CD4-positive, alpha-beta T cell (primary cell): ENCODE measurements around the gene SLC44A5. TPM values are rescaled to one million over a fixed set of nuclear protein-coding genes. Genes with fewer than 3 reads are reported as not detected.

Experiments used
- ATAC-seq: fragments of 200-7000 bp; cut with Tn5 transposase; one replicate; pipeline ENCODE4 v1.10.0; 2022; ENCODE audit warnings: mild to moderate bottlenecking; ENCODE audit not compliant: poor library complexity
- CTCF ChIA-PET: fragments of 350-600 bp; sonication (Branson Sonifier 250); formaldehyde crosslinking; loops from one replicate; lab custom pipeline; 2021; ENCODE audit warnings: antibody characterized with exemption, inconsistent platforms; lab: Charles Lee
- POLR2A ChIA-PET: fragments of 350-600 bp; sonication (Branson Sonifier 250); formaldehyde crosslinking; loops from one replicate; lab custom pipeline; 2021; ENCODE audit warnings: antibody characterized with exemption, inconsistent platforms; lab: Charles Lee
- DNase-seq, 14 experiments: peaks; one replicate each; pipeline ENCODE4 v3.0.0-alpha.2; 2013 to 2020; ENCODE audit warnings: mixed read lengths in 2 of 14
- H3K27ac ChIP-seq, 2 donors: one replicate each; pipeline versions ENCODE4 v1.5.1 to v1.7.0; 2013; ENCODE audit warnings: low read length in 2 of 2, low read depth in 1 of 2, mild to moderate bottlenecking in 1 of 2
- H3K27me3 ChIP-seq, 2 experiments: 1 replicate in 1 of 2; 2 replicates in 1 of 2; pipeline versions ENCODE4 v1.6.1 to v1.7.0; 2013; ENCODE audit warnings: low read length in 2 of 2, control low read depth in 1 of 2, mild to moderate bottlenecking in 1 of 2, moderate library complexity in 1 of 2; ENCODE audit not compliant: insufficient read depth in 2 of 2, control insufficient read depth in 1 of 2
- H3K36me3 ChIP-seq: one replicate; pipeline ENCODE4 v1.6.1; 2013; ENCODE audit warnings: low read length, control low read depth; ENCODE audit not compliant: insufficient read depth
- H3K4me1 ChIP-seq: one replicate; pipeline ENCODE4 v1.6.1; 2013; ENCODE audit warnings: low read length, control low read depth; ENCODE audit not compliant: insufficient read depth
- H3K4me3 ChIP-seq: one replicate; pipeline ENCODE4 v1.5.1; 2013; ENCODE audit warnings: mild to moderate bottlenecking, low read length, moderate library complexity
- H3K9me3 ChIP-seq, 2 experiments: 1 replicate in 1 of 2; 2 replicates in 1 of 2; pipeline versions ENCODE4 v1.6.1 to v1.7.0; 2013; ENCODE audit warnings: low read length in 2 of 2, mild to moderate bottlenecking in 2 of 2, control low read depth in 1 of 2, moderate library complexity in 1 of 2; ENCODE audit not compliant: control insufficient read depth in 1 of 2, insufficient read depth in 1 of 2
- H3K27ac Mint-ChIP-seq: one replicate; pipeline ENCODE4 v1.8.0; 2020; ENCODE audit warnings: mixed read lengths
- H3K27me3 Mint-ChIP-seq: one replicate; pipeline ENCODE4 v1.8.0; 2021; ENCODE audit warnings: mixed read lengths
- H3K36me3 Mint-ChIP-seq: one replicate; pipeline ENCODE4 v1.8.0; 2021; ENCODE audit warnings: low read depth, mixed read lengths
- H3K4me1 Mint-ChIP-seq: one replicate; pipeline ENCODE4 v1.8.0; 2021; ENCODE audit warnings: low read depth, mixed read lengths
- H3K4me3 Mint-ChIP-seq: one replicate; pipeline ENCODE4 v1.8.0; 2020; ENCODE audit warnings: mild to moderate bottlenecking, mixed read lengths
- H3K9me3 Mint-ChIP-seq: one replicate; pipeline ENCODE4 v1.8.0; 2020; ENCODE audit warnings: mixed read lengths
- intact Hi-C, 2 experiments: fragments of 100-400 bp; cut with DNase I in 1 of 2; cut with micrococcal nuclease in 1 of 2; formaldehyde crosslinking; loops; one replicate each; pipeline versions ENCODE4 v1.15.1 to v1.9.0; 2023 to 2025; cut with DNase I, micrococcal nuclease
- total RNA-seq, 174 experiments: library from RNA in 2 of 174; stranded (reverse) in 2 of 174; gene quantifications; one replicate each; pipeline ENCODE4 v1.2.3 and lab custom pipeline; 2021 to 2026
- TF ChIP-seq, protein P1 (sequence below): fragments of 200-600 bp; IDR thresholded peaks from one replicate; pipeline ENCODE4 v1.8.0; 2022; ENCODE audit warnings: antibody characterized with exemption, mild to moderate bottlenecking

SLC44A5 gene
- total RNA-seq, 2 experiments from 2014 or later = not detected

DNA sequence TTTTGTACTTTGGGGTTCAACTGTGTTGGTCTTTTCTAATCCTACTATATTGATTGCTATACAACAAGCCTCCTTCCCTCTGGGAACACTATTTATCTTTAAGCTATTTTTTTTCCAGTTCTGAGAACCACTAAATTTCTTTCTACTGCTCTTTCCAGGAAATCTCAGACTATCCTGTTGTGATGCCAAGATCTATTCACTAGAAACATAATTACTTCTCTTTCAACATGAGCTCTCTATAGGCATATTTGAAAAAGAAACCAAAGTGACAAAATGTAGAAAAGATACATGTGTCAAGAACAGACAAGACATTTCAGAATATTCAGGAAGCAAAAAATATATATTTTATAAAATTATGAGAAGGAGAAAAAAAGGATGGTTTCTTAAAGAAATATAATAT, 82.9 kb downstream of the SLC44A5 start:
- Mint-ChIP-seq H3K27me3 (no peaks in the 10 kb centered on the region), H3K4me1 (no peaks in the 10 kb centered on the region), H3K9me3 (no peaks in the 10 kb centered on the region), H3K27ac (no peak overlapping the region), H3K36me3 (no peaks in the 10 kb centered on the region), H3K4me3 (no peak overlapping the region)
- H3K27ac ChIP-seq = no peak overlapping the region
- H3K4me1 ChIP-seq = no peaks in the 10 kb centered on the region
- DNase-seq = no peak
- ATAC-seq = no peak
- no peaks in the 10 kb centered on the region for H3K27me3 ChIP-seq
- intact Hi-C loops = no loop called here
- TF ChIP-seq, protein P1, sequence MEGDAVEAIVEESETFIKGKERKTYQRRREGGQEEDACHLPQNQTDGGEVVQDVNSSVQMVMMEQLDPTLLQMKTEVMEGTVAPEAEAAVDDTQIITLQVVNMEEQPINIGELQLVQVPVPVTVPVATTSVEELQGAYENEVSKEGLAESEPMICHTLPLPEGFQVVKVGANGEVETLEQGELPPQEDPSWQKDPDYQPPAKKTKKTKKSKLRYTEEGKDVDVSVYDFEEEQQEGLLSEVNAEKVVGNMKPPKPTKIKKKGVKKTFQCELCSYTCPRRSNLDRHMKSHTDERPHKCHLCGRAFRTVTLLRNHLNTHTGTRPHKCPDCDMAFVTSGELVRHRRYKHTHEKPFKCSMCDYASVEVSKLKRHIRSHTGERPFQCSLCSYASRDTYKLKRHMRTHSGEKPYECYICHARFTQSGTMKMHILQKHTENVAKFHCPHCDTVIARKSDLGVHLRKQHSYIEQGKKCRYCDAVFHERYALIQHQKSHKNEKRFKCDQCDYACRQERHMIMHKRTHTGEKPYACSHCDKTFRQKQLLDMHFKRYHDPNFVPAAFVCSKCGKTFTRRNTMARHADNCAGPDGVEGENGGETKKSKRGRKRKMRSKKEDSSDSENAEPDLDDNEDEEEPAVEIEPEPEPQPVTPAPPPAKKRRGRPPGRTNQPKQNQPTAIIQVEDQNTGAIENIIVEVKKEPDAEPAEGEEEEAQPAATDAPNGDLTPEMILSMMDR = no peak
- no peak overlapping the region for H3K4me3 ChIP-seq
- CTCF ChIA-PET = no interaction called here
- H3K36me3 ChIP-seq = no peaks in the 10 kb centered on the region
- no peaks in the 10 kb centered on the region for H3K9me3 ChIP-seq
- POLR2A ChIA-PET = interaction anchor here (0.6 kb wide), 1 partner anchor 21 kb away, joined by 6 read pairs; no protein-coding TSS in a partner anchor

DNA sequence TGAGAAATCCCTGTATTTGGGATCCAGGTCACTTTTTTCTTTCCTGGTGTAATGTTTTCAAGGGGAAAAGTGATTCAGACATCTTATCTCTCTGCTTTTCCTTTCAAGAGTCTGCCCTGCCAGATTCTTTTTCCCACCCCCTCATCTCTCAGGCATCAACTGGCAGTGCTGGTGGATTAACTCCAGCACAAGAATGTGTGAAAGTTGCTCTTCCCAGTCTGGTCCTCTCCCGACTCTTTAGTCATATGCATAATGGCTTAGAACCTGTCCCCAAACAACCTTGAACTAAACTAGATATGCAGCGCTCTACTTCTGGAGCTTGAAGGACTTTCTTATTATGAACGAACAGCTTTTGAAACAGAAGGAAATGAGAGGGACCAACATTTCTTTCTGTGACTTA, 88.5 kb downstream of the SLC44A5 start:
- no peaks in the 10 kb centered on the region for H3K36me3 Mint-ChIP-seq
- ATAC-seq = no peak
- no peaks in the 10 kb centered on the region for H3K9me3 Mint-ChIP-seq
- H3K27me3 ChIP-seq = no peaks in the 10 kb centered on the region
- ChIA-PET CTCF (no interaction called here), POLR2A (no interaction called here)
- no peaks in the 10 kb centered on the region for H3K27me3 Mint-ChIP-seq
- H3K27ac ChIP-seq = no peak overlapping the region
- TF ChIP-seq, protein P1 = no peak
- no peak overlapping the region for H3K4me3 ChIP-seq
- no peaks in the 10 kb centered on the region for H3K36me3 ChIP-seq
- H3K27ac Mint-ChIP-seq = no peak overlapping the region
- no peak overlapping the region for H3K4me3 Mint-ChIP-seq
- DNase-seq = no peak
- peaks cover 0 to 3% of the 10 kb centered on the region in 2 experiments for H3K9me3 ChIP-seq
- intact Hi-C loops = no loop called here
- H3K4me1 Mint-ChIP-seq = no peaks in the 10 kb centered on the region
- no peaks in the 10 kb centered on the region for H3K4me1 ChIP-seq

DNA sequence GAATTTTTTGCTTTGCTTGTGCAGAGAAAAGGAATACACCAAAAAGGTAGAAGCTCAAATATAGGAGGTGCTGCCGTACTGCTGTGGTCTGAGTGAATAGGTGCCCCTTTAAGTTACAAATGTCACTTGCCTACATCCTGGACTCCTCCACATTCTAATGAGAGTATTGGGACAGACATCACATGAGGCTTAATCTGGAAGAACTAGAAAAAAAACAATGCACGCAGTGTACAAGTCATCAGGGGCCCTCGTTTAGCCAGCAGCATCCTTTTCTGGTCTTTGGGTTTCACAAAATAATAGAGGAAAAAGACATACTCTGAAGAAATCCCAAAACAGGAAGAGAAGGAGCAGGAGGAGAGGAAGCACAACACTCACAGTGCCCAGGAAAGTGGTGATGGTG, 89.3 kb downstream of the SLC44A5 start:
- no peaks in the 10 kb centered on the region for H3K27me3 Mint-ChIP-seq
- no peak overlapping the region for H3K4me3 Mint-ChIP-seq
- H3K36me3 Mint-ChIP-seq = no peaks in the 10 kb centered on the region
- Histone ChIP-seq H3K27ac (no peak overlapping the region), H3K36me3 (no peaks in the 10 kb centered on the region), H3K27me3 (no peaks in the 10 kb centered on the region), H3K4me1 (no peaks in the 10 kb centered on the region), H3K4me3 (no peak overlapping the region), H3K9me3 (peaks cover 0 to 3% of the 10 kb centered on the region in 2 experiments)
- H3K27ac Mint-ChIP-seq = no peak overlapping the region
- H3K9me3 Mint-ChIP-seq = no peaks in the 10 kb centered on the region
- ChIA-PET CTCF (no interaction called here), POLR2A (no interaction called here)
- no peaks in the 10 kb centered on the region for H3K4me1 Mint-ChIP-seq
- TF ChIP-seq, protein P1 = no peak
- DNase-seq (no peak), ATAC-seq (no peak)
- intact Hi-C loops = no loop called here
